Activated naive CD4-positive, alpha-beta T cell treated with anti-CD3 and anti-CD28 coated beads for 36 hours (primary cell): ENCODE data around the gene SNAPC4. TPM values are rescaled to one million over a fixed set of nuclear protein-coding genes. Genes with fewer than 3 reads are reported as not detected.

Experiments used
- CTCF ChIA-PET: fragments of 350-600 bp; sonication (Branson Sonifier 250); formaldehyde crosslinking; loops from one replicate; lab custom pipeline; 2021; ENCODE audit warnings: antibody characterized with exemption; lab: Charles Lee
- DNase-seq: peaks from one replicate; pipeline ENCODE4 v3.0.0-alpha.2; 2020
- H3K27ac Mint-ChIP-seq: one replicate; pipeline ENCODE4 v1.8.0; 2021; ENCODE audit warnings: mild to moderate bottlenecking, mixed read lengths
- H3K27me3 Mint-ChIP-seq: one replicate; pipeline ENCODE4 v1.8.0; 2021; ENCODE audit warnings: low read depth, mixed read lengths
- H3K36me3 Mint-ChIP-seq: one replicate; pipeline ENCODE4 v1.8.0; 2021; ENCODE audit warnings: low read depth, mixed read lengths
- H3K4me1 Mint-ChIP-seq: one replicate; pipeline ENCODE4 v1.8.0; 2021; ENCODE audit warnings: low read depth, mixed read lengths
- H3K4me3 Mint-ChIP-seq: one replicate; pipeline ENCODE4 v1.8.0; 2021; ENCODE audit warnings: mild to moderate bottlenecking, moderate library complexity, mixed read lengths
- H3K9me3 Mint-ChIP-seq: one replicate; pipeline ENCODE4 v1.8.0; 2021; ENCODE audit warnings: mixed read lengths
- intact Hi-C: fragments of 100-400 bp; cut with micrococcal nuclease; formaldehyde crosslinking; loops from one replicate; pipeline ENCODE4 v1.15.1; 2023
- total RNA-seq, 2 experiments: library from RNA; stranded (reverse); gene quantifications; one replicate each; pipeline ENCODE4 v1.2.3, GENCODE V29; 2021

SNAPC4 gene
- total RNA-seq, 2 experiments from 2014 or later = 12.3 to 14.1 TPM

GRCh38 chr9:136395020-136395340 lies 5.0 kb downstream of the SNAPC4 start:
- Mint-ChIP-seq H3K27ac (peak overlapping the region; percentile 30), H3K4me3 (no peak overlapping the region), H3K4me1 (peaks cover 18% of the 10 kb centered on the region), H3K9me3 (no peaks in the 10 kb centered on the region), H3K36me3 (peaks cover 35% of the 10 kb centered on the region), H3K27me3 (no peaks in the 10 kb centered on the region)
- DNase-seq = no peak
- intact Hi-C loops = no loop called here
- CTCF ChIA-PET = no interaction called here

DNA sequence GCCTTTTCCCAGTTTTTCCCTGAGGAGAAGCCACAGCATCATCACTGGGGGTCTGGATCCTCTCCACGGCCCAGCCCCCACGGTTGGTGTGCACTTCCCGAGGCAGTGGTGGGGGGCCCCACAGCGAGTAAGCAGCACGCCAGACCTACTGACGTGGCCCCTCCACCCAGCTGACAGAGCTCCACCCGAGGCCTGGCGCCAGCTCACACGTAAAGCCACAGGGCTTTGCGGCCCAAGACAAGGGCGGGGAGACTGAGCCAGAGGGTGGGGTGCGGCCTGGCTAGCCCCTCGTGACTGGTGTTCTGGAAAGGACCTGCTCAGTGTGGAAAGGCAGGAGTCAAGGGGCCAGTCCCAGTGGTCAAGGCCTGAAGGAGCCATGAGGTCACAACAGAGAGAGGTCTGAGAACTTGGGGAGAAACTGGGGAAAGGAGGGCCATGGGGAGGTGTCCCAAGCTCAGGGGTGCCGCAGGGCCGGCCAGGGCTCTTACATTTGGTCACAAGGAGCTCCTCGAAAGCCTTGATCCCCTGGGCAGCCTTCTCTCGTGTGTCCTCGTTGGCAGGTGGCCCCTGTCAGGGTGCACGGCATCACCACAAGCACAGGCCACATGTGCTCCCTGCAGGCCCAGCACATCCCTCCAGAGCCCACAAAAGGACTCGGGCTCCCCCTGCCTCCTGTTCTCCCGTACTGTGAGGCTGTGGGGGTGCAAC lies 5.5 kb downstream of the SNAPC4 start:
- CTCF ChIA-PET = no interaction called here
- H3K4me3 Mint-ChIP-seq = no peak overlapping the region
- peaks cover 18% of the 10 kb centered on the region for H3K4me1 Mint-ChIP-seq
- H3K9me3 Mint-ChIP-seq = no peaks in the 10 kb centered on the region
- H3K27me3 Mint-ChIP-seq = no peaks in the 10 kb centered on the region
- peak overlapping the region; percentile 30 for H3K27ac Mint-ChIP-seq
- intact Hi-C loops = no loop called here
- DNase-seq = no peak
- H3K36me3 Mint-ChIP-seq = peaks cover 37% of the 10 kb centered on the region

DNA sequence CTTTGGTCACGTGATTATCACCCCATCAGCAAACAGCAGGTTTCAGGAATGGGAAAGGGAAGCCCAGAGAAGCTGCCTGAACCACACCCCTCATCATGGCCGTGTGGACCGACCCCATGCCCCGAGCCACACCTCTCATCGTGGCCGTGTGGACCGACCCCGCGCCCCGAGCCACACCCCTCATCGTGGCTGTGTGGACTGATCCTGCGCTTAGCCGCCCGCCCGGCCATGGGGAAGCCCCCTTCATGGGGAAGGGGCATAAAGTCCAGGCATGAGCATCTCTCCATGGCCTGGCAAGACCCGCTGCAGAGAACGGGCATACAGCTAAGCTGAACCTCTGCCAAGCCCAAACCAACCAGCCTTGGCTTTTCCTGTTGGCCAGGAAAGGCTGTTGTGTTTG lies 6.4 kb downstream of the SNAPC4 start:
- no peak for DNase-seq
- Mint-ChIP-seq H3K4me1 (peaks cover 10% of the 10 kb centered on the region), H3K36me3 (peaks cover 31% of the 10 kb centered on the region), H3K27me3 (no peaks in the 10 kb centered on the region), H3K27ac (no peak overlapping the region), H3K9me3 (no peaks in the 10 kb centered on the region), H3K4me3 (no peak overlapping the region)
- intact Hi-C loops = no loop called here
- CTCF ChIA-PET = no interaction called here

- no peak overlapping the region for H3K4me3 Mint-ChIP-seq
- intact Hi-C loops = no loop called here
- peaks cover 4% of the 10 kb centered on the region for H3K4me1 Mint-ChIP-seq
- no peaks in the 10 kb centered on the region for H3K9me3 Mint-ChIP-seq
- no peaks in the 10 kb centered on the region for H3K27me3 Mint-ChIP-seq
- CTCF ChIA-PET = no interaction called here
- no peak overlapping the region for H3K27ac Mint-ChIP-seq
- H3K36me3 Mint-ChIP-seq = peaks cover 31% of the 10 kb centered on the region
- DNase-seq = no peak
These were observed 7.2 kb downstream of the SNAPC4 start for GRCh38 chr9:136392538-136393449.

GRCh38 chr9:136391737-136392537 lies 8.0 kb downstream of the SNAPC4 start:
- Mint-ChIP-seq H3K27me3 (no peaks in the 10 kb centered on the region), H3K4me3 (no peak overlapping the region), H3K36me3 (peaks cover 34% of the 10 kb centered on the region), H3K4me1 (peaks cover 1% of the 10 kb centered on the region), H3K27ac (no peak overlapping the region), H3K9me3 (no peaks in the 10 kb centered on the region)
- intact Hi-C loops = no loop called here
- CTCF ChIA-PET = interaction anchor here (0.8 to 1.2 kb wide), 2 partner anchors 11 to 19 kb away, joined by 3 to 4 read pairs; no protein-coding TSS in a partner anchor
- no peak for DNase-seq

DNA sequence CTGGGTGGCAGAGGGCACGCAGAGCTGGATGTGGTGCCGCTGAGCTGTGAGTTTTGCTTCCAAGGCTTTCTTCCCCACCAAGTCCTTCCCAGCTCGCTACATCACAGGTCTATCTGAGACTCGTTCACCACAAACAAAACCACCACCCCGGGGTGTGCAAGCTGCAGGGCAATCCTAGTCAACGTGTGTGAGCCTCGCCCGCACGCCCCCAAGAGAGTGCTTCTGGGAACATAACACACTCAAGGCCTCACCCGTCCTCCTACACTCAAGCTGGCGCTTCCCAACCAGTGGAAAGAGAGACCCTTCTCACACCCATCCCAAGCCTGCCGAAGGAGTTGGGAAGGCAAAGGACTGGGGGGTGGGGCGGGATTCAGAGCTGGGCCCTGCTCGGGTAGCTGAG lies 10.6 kb downstream of the SNAPC4 start:
- Mint-ChIP-seq H3K4me3 (no peak overlapping the region), H3K4me1 (peaks cover 2% of the 10 kb centered on the region), H3K9me3 (no peaks in the 10 kb centered on the region), H3K27ac (no peak overlapping the region), H3K36me3 (peaks cover 38% of the 10 kb centered on the region), H3K27me3 (no peaks in the 10 kb centered on the region)
- CTCF ChIA-PET = interaction anchor here (0.6 to 1.5 kb wide), 5 partner anchors 8 to 26 kb away, joined by 3 to 5 read pairs (median 3); partner anchors contain the start of gene DNLZ
- intact Hi-C loops = no loop called here
- no peak for DNase-seq

GRCh38 chr9:136387217-136387616 lies 12.8 kb downstream of the SNAPC4 start:
- H3K36me3 Mint-ChIP-seq = peaks cover 40% of the 10 kb centered on the region
- peaks cover 2% of the 10 kb centered on the region for H3K4me1 Mint-ChIP-seq
- intact Hi-C loops = no loop called here
- no peaks in the 10 kb centered on the region for H3K9me3 Mint-ChIP-seq
- H3K27ac Mint-ChIP-seq = no peak overlapping the region
- H3K27me3 Mint-ChIP-seq = no peaks in the 10 kb centered on the region
- DNase-seq = no peak
- H3K4me3 Mint-ChIP-seq = no peak overlapping the region
- CTCF ChIA-PET = no interaction called here

GRCh38 chr9:136386018-136386417 lies 14.0 kb downstream of the SNAPC4 start:
- Mint-ChIP-seq H3K9me3 (no peaks in the 10 kb centered on the region), H3K36me3 (peaks cover 36% of the 10 kb centered on the region), H3K27me3 (no peaks in the 10 kb centered on the region), H3K4me3 (no peak overlapping the region), H3K27ac (no peak overlapping the region), H3K4me1 (peaks cover 2% of the 10 kb centered on the region)
- CTCF ChIA-PET = no interaction called here
- no peak for DNase-seq
- intact Hi-C loops = no loop called here

- Mint-ChIP-seq H3K36me3 (peaks cover 36% of the 10 kb centered on the region), H3K27ac (no peak overlapping the region), H3K4me1 (peaks cover 2% of the 10 kb centered on the region), H3K27me3 (no peaks in the 10 kb centered on the region), H3K4me3 (no peak overlapping the region), H3K9me3 (no peaks in the 10 kb centered on the region)
- CTCF ChIA-PET = interaction anchor here (0.8 kb wide), 1 partner anchor 22 kb away, joined by 3 read pairs; no protein-coding TSS in a partner anchor
- no peak for DNase-seq
- intact Hi-C loops = no loop called here
These were observed 15.0 kb downstream of the SNAPC4 start for GRCh38 chr9:136385015-136385414.

- H3K36me3 Mint-ChIP-seq = peaks cover 30% of the 10 kb centered on the region
- peaks cover 2% of the 10 kb centered on the region for H3K4me1 Mint-ChIP-seq
- CTCF ChIA-PET = interaction anchor here (0.6 kb wide), 1 partner anchor 133 kb away, joined by 3 read pairs; no protein-coding TSS in a partner anchor
These were observed 16.5 kb downstream of the SNAPC4 start for GRCh38 chr9:136383436-136383835.

DNA sequence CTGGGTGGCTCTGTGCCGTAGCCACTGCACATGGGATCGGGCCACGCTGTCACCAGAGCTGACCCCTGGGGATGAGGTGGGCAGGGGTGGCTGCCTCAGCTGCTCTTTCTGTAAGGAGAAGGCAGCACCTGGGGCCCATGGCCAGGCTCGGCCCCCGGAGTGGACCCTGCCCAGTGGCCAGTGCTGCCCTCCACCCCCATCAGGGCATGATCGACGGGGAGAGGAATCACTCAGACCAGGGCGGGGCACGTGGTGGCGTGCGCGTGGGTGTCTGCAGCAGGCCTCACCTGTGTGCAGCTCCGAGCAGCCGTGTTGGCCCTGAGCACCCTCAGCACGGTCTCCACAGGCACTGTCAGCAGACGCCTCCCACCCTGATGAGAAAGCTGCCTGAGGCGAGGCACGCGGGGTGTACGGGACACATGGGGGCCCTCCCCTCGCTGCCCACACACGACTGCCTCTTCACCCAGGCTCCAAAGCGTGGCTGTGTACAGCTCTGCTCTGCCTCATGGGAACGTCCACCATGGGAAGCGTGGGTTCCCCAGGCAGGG lies 17.9 kb downstream of the SNAPC4 start:
- no peak overlapping the region for H3K4me3 Mint-ChIP-seq
- intact Hi-C loops = no loop called here
- H3K4me1 Mint-ChIP-seq = peaks cover 2% of the 10 kb centered on the region
- no peak for DNase-seq
- H3K27ac Mint-ChIP-seq = no peak overlapping the region
- no peaks in the 10 kb centered on the region for H3K27me3 Mint-ChIP-seq
- CTCF ChIA-PET = no interaction called here
- H3K36me3 Mint-ChIP-seq = peaks cover 22% of the 10 kb centered on the region
- H3K9me3 Mint-ChIP-seq = no peaks in the 10 kb centered on the region

More at GRCh38 chr9:136383436-136383835, 16.5 kb downstream of the SNAPC4 start:
- intact Hi-C loops = no loop called here
- Mint-ChIP-seq H3K27ac (no peak overlapping the region), H3K9me3 (no peaks in the 10 kb centered on the region), H3K4me3 (no peak overlapping the region), H3K27me3 (no peaks in the 10 kb centered on the region)
- no peak for DNase-seq

- intact Hi-C loops = no loop called here
- CTCF ChIA-PET = interaction anchor here (1.1 kb wide), 1 partner anchor 15 kb away, joined by 5 read pairs; no protein-coding TSS in a partner anchor
- DNase-seq = no peak
- H3K27me3 Mint-ChIP-seq = no peaks in the 10 kb centered on the region
- no peak overlapping the region for H3K27ac Mint-ChIP-seq
- peaks cover 2% of the 10 kb centered on the region for H3K4me1 Mint-ChIP-seq
- H3K36me3 Mint-ChIP-seq = peaks cover 19% of the 10 kb centered on the region
- H3K9me3 Mint-ChIP-seq = no peaks in the 10 kb centered on the region
- H3K4me3 Mint-ChIP-seq = no peak overlapping the region
These were observed 18.7 kb downstream of the SNAPC4 start for GRCh38 chr9:136381311-136381710.
